IPS DF 19.7 (cell line): Measurements from ENCODE around the gene PIERCE2.
A peak's percentile ranks its signal among the peaks of the same experiment; 100 is the strongest.
"Not testable (repeated sequence)": the region's sequence is repeated elsewhere in the genome, so short reads cannot be mapped to it uniquely, and the experiment has no call there.

Experiments used
- DNase-seq: peaks from one replicate; pipeline ENCODE4 v3.0.0-alpha.2; 2013; ENCODE audit warnings: low read depth, low spot score

PIERCE2 gene

GRCh38 chr15:55408012-55408928 is at the start of gene PIERCE2, which contains the start of gene CCPG1:
TSS of gene PIERCE2 (plus strand) at chr15:55408495. CDS start at chr15:55408769, 274 bp downstream.
TSS of gene CCPG1 (minus strand) at chr15:55408359. CDS start at chr15:55389424, 18,935 bp downstream.
- DNase-seq = peak; percentile 79

GRCh38 chr15:55360256-55360655 is 48.0 kb upstream of the PIERCE2 start:
- DNase-seq = no peak

GRCh38 chr15:55361048-55361447 is 47.2 kb upstream of the PIERCE2 start:
- DNase-seq = no peak

GRCh38 chr15:55362641-55363040 is 45.7 kb upstream of the PIERCE2 start:
- DNase-seq = no peak

GRCh38 chr15:55366981-55367380 is 41.3 kb upstream of the PIERCE2 start:
- no peak for DNase-seq

- DNase-seq = no peak
Observed at GRCh38 chr15:55372701-55373440, 35.4 kb upstream of the PIERCE2 start.

- DNase-seq = no peak
Observed at GRCh38 chr15:55379095-55379494, 29.2 kb upstream of the PIERCE2 start.

- no peak for DNase-seq
Observed at GRCh38 chr15:55381595-55381994, 26.7 kb upstream of the PIERCE2 start.

- DNase-seq = no peak
Observed at GRCh38 chr15:55383687-55384086, 24.6 kb upstream of the PIERCE2 start.

GRCh38 chr15:55387027-55387426 is 21.3 kb upstream of the PIERCE2 start:
- no peak for DNase-seq

- DNase-seq = no peak
Observed at GRCh38 chr15:55389264-55389607, 19.1 kb upstream of the PIERCE2 start.

- DNase-seq = no peak
Observed at GRCh38 chr15:55394694-55395093, 13.6 kb upstream of the PIERCE2 start.

- no peak for DNase-seq
Observed at GRCh38 chr15:55398243-55398642, 10.1 kb upstream of the PIERCE2 start.

GRCh38 chr15:55400050-55400449 is 8.2 kb upstream of the PIERCE2 start:
- DNase-seq = not testable (repeated sequence)

GRCh38 chr15:55401786-55402246 is 6.5 kb upstream of the PIERCE2 start:
- DNase-seq = no peak

- no peak for DNase-seq
Observed at GRCh38 chr15:55402707-55403106, 5.6 kb upstream of the PIERCE2 start.

- DNase-seq = no peak
Observed at GRCh38 chr15:55403531-55403930, 4.8 kb upstream of the PIERCE2 start.

- no peak for DNase-seq
Observed at GRCh38 chr15:55407498-55408011, 740 bp upstream of the PIERCE2 start.

GRCh38 chr15:55408976-55409375 is 681 bp downstream of the PIERCE2 start:
- DNase-seq = not testable (repeated sequence)

GRCh38 chr15:55417678-55418077 is 9.4 kb downstream of the PIERCE2 start:
- not testable (repeated sequence) for DNase-seq

- DNase-seq = no peak
Observed at GRCh38 chr15:55420171-55420866, 12.0 kb downstream of the PIERCE2 start.

GRCh38 chr15:55422089-55422488 is 13.8 kb downstream of the PIERCE2 start:
- no peak for DNase-seq
